Large intestine (tissue), 3 donors: ENCODE results near the gene ARFGEF3. TPM values are rescaled to one million over a fixed set of nuclear protein-coding genes. Genes with fewer than 3 reads are reported as not detected.
"Not testable (repeated sequence)": the region's sequence is repeated elsewhere in the genome, so short reads cannot be mapped to it uniquely, and the experiment has no call there.

Source experiments
- DNase-seq, 2 donors: peaks; one replicate each; pipeline versions ENCODE4 v3.0.0 to v3.0.0-alpha.2; 2013
- H3K27ac ChIP-seq: one replicate; pipeline ENCODE4 v1.5.1; 2013; ENCODE audit warnings: low read length
- H3K27me3 ChIP-seq: 2 replicates; pipeline ENCODE4 v1.6.1; 2013; ENCODE audit warnings: low read length; ENCODE audit not compliant: control insufficient read depth, insufficient read depth
- H3K36me3 ChIP-seq: 2 replicates; pipeline ENCODE4 v1.6.1; 2013; ENCODE audit warnings: low read length; ENCODE audit not compliant: control insufficient read depth, insufficient read depth
- H3K4me1 ChIP-seq: one replicate; pipeline ENCODE4 v1.6.1; 2013; ENCODE audit warnings: low read length; ENCODE audit not compliant: control insufficient read depth, insufficient read depth
- H3K4me3 ChIP-seq: one replicate; pipeline ENCODE4 v1.5.1; 2013; ENCODE audit warnings: low read length
- H3K9me3 ChIP-seq: one replicate; pipeline ENCODE4 v1.6.1; 2013; ENCODE audit warnings: mild to moderate bottlenecking, low read depth, low read length, moderate library complexity; ENCODE audit not compliant: control insufficient read depth
- WGBS: methylation state at CpG from one replicate; pipeline ENCODE4 v1.1.5; 2013; ENCODE audit warnings: low lambda C conversion rate; ENCODE audit not compliant: insufficient coverage; 5-methylcytosine and 5-hydroxymethylcytosine counted together
- polyA plus RNA-seq: library from polyadenylated mRNA; unstranded; fragments of 120-200 nt; gene quantifications from one replicate; pipeline ENCODE4 v1.2.1, GENCODE V29; 2013

Gene ARFGEF3
- polyA plus RNA-seq, 1 donor = 7.3 TPM

DNA sequence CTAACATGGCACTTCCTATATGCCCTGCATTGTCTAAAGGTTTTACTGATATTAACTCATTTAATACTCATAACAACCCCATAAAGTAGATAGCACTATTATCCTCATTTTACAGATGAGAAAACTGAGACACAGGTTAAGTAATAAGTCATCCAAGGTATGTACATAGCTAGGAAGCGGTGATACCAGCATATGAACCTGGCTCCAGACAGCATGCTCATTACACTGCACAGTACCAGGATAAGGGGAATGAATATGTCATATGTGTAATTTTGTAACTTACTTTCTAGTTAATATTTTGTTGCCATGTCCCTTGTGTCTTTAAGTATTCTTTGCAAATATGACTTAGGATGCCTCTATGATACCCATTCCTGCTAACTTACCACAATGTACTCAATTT, 109.7 kb downstream of the ARFGEF3 start:
- no CpG with 5 or more reads among the region's 1 CpG for WGBS
- no peaks in the 10 kb centered on the region for H3K36me3 ChIP-seq
- H3K4me3 ChIP-seq = no peak overlapping the region
- no peak overlapping the region for H3K27ac ChIP-seq
- peaks cover 4% of the 10 kb centered on the region for H3K4me1 ChIP-seq
- H3K9me3 ChIP-seq = no peaks in the 10 kb centered on the region
- H3K27me3 ChIP-seq = no peaks in the 10 kb centered on the region
- no peak for DNase-seq

DNA sequence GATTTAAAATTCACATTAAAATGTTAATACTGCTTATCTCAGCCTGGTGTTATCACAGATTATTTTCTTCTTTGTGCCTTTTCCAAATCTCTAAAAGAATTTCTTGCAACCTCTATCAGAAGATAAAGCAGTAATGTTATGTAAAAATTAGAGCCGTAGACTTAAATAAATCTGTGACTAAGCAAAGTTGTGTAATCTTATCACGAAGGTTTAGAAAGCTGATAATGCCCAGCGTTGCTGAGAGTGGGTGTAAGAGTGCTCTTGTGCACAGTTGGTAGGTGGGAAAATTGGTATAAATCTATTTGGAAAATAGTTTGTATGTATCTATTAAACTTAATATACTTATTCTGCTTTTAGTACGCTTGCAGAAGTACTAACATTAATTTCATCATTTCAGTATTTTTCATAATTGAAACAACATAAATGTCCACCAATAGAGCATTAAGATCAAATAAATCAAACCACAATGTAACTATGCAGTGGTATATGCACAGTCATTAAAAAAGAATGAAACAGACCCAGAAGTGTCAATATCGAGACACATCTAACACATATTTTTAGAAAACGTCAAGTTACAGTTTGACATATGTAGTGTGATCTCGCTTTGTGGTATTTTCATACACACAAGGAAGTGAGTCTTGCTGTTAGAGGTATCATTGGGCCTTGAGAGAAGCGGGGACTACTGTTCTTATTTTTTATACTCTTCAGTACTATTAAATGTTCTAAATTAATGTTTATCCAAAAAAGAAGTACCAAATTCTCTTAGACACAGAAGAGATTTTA, 111.0 kb downstream of the ARFGEF3 start:
- no peaks in the 10 kb centered on the region for H3K9me3 ChIP-seq
- no peak overlapping the region for H3K27ac ChIP-seq
- no peak overlapping the region for H3K4me3 ChIP-seq
- H3K27me3 ChIP-seq = no peaks in the 10 kb centered on the region
- H3K36me3 ChIP-seq = no peaks in the 10 kb centered on the region
- DNase-seq = no peak
- peaks cover 4% of the 10 kb centered on the region for H3K4me1 ChIP-seq
- 100% methylated on average over 1 of the region's 8 CpGs for WGBS

DNA sequence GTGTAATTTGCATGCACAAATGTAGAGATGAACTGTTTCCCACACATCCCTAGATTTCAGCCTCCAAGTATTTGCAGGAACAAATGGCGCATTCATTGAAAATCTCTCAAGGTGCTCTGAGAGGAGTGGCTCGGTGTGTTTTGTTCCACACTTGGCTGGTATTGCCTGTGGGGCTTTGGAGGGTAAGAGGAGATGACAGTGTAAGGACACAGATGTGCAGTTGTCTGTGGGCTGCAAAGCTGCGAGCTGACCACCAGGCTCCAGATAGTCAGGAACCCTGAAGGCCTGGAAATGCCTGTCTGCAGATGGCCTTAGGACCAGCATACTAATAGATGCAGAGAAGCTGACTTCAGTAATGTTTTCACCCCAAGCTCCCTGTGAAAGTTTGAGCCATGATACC, 114.2 kb downstream of the ARFGEF3 start:
- WGBS = no CpG with 5 or more reads among the region's 3 CpGs
- no peak for DNase-seq

DNA sequence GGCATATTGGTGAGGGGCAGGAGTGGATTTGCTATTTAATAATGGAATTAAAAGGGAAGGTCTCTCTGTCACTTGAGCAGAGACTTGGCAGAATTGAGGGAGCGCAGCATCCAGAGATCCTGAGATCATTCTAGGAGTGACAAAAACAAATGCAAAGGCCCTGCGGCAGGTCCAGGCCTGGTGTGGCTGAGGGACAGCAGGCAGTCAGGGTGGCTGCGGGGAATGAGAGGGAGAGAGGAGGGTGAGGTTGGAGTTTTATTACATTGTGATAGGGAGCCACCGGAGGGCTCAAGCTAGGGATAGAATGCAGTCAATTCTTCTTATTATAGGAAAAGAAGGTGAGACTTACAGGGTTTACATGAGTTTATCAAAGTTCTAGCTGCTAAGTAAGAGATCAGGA, 116.1 kb downstream of the ARFGEF3 start:
- no peaks in the 10 kb centered on the region for H3K9me3 ChIP-seq
- WGBS = no CpG with 5 or more reads among the region's 4 CpGs
- H3K27me3 ChIP-seq = no peaks in the 10 kb centered on the region
- H3K27ac ChIP-seq = no peak overlapping the region
- H3K36me3 ChIP-seq = no peaks in the 10 kb centered on the region
- DNase-seq = no peak
- H3K4me1 ChIP-seq = no peaks in the 10 kb centered on the region
- H3K4me3 ChIP-seq = no peak overlapping the region

More for the DNA sequence above, 114.2 kb downstream of the ARFGEF3 start:
- Histone ChIP-seq H3K27ac (no peak overlapping the region), H3K4me1 (no peaks in the 10 kb centered on the region), H3K4me3 (no peak overlapping the region), H3K9me3 (no peaks in the 10 kb centered on the region), H3K27me3 (no peaks in the 10 kb centered on the region), H3K36me3 (no peaks in the 10 kb centered on the region)

DNA sequence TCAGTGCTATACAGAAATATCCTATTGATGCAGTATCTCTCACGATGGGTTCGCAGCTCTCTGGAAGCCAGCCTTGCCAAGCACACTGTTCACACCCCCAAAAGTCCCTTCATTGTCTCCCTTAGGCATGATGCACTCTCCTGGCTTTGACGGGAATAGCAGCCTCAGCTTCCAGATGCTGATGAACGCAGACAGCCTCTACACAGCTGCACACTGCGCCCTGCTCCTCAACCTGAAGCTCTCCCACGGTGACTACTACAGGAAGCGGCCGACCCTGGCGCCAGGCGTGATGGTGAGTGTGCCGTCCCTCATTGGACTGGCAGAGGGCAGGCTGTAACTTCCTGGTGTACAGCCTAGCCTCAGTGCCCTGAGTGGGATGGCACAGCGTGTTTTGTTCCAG, 116.6 kb downstream of the ARFGEF3 start:
- peak; percentile 12 to 29 for DNase-seq
- Histone ChIP-seq H3K4me3 (no peak overlapping the region), H3K36me3 (no peaks in the 10 kb centered on the region), H3K4me1 (no peaks in the 10 kb centered on the region), H3K27me3 (no peaks in the 10 kb centered on the region), H3K9me3 (no peaks in the 10 kb centered on the region), H3K27ac (no peak overlapping the region)
- WGBS = no CpG with 5 or more reads among the region's 12 CpGs

DNA sequence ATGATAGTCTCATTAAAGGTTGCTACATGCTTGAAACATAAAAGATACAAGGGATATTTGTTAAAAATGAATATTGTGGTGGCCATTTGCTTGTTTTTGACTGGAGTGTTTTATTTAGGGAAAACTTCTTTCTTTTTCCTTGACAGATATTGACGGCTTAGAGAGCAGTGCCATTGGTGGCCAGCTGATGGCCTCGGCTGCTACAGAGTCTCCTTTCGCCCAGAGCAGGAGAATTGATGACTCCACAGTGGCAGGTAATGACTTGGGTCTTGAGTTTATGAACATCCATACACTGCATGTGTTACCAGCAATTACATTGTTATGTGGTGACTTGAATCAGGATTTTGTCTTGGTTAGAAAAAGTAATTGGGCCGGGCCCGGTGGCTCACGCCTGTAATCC, 124.1 kb downstream of the ARFGEF3 start:
- DNase-seq = no peak
- no peak overlapping the region for H3K27ac ChIP-seq
- H3K4me3 ChIP-seq = no peak overlapping the region
- H3K27me3 ChIP-seq = no peaks in the 10 kb centered on the region
- no peaks in the 10 kb centered on the region for H3K9me3 ChIP-seq
- WGBS = no CpG with 5 or more reads among the region's 6 CpGs
- no peaks in the 10 kb centered on the region for H3K4me1 ChIP-seq
- no peaks in the 10 kb centered on the region for H3K36me3 ChIP-seq

DNA sequence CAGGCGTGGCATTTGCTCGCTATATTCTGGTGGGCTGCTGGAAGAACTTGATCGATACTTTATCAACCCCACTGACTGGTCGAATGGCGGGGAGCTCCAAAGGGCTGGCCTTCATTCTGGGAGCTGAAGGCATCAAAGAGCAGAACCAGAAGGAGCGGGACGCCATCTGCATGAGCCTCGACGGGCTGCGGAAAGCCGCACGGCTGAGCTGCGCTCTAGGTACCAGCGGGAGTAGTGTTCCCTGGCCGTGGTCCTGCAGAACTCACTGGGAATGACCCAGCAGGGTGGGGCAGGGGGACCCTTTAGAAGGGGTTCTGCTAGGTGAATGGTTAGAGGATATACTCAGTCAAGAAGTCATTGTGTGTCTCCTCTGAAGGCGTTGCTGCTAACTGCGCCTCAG, 125.0 kb downstream of the ARFGEF3 start:
- no peaks in the 10 kb centered on the region for H3K4me1 ChIP-seq
- H3K9me3 ChIP-seq = no peaks in the 10 kb centered on the region
- 100% methylated on average over 5 of the region's 17 CpGs for WGBS
- no peak overlapping the region for H3K27ac ChIP-seq
- no peak for DNase-seq
- no peaks in the 10 kb centered on the region for H3K36me3 ChIP-seq
- H3K27me3 ChIP-seq = no peaks in the 10 kb centered on the region
- no peak overlapping the region for H3K4me3 ChIP-seq

DNA sequence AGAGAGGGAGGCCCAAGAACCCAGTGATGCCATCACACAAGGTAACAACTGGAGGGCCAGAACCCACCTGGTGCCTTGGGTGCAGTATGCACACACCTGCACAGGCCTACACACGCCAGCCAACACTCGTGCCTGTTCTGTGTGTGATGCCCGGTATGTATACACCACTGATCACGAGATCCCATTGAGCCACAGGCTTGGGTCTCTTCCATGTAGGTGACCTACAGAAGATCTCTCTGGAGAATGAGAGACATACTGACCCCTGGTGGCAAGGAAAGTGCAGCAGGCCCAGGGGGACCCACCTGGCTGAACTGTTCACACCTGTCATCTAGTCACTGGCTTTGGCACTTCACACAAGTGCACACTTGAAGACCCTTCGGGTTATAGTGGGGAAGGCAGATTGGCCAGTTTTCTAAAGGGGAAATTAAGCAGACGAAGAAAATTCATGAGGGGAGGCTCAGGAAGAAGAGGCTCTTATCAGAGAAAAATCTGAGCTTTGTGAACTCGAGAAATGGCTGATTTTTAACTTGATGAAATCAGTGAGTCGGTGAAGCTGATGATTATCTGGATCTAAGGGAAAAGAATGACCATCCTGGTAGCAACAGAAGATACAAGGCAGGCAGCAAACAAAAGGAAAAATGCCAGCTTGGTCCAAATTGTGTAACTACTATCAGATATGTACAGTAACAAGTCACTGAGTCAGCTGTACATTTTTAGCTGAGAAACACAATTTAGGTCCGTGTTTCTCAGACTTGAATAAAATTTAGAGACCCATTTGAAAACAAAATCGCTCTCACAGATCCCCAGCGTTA, 125.6 kb downstream of the ARFGEF3 start:
- Histone ChIP-seq H3K36me3 (no peaks in the 10 kb centered on the region), H3K27ac (no peak overlapping the region), H3K4me1 (no peaks in the 10 kb centered on the region), H3K9me3 (no peaks in the 10 kb centered on the region), H3K4me3 (no peak overlapping the region), H3K27me3 (no peaks in the 10 kb centered on the region)
- WGBS = 93% methylated on average over 5 of the region's 11 CpGs
- peak; percentile 28 to 42 for DNase-seq

DNA sequence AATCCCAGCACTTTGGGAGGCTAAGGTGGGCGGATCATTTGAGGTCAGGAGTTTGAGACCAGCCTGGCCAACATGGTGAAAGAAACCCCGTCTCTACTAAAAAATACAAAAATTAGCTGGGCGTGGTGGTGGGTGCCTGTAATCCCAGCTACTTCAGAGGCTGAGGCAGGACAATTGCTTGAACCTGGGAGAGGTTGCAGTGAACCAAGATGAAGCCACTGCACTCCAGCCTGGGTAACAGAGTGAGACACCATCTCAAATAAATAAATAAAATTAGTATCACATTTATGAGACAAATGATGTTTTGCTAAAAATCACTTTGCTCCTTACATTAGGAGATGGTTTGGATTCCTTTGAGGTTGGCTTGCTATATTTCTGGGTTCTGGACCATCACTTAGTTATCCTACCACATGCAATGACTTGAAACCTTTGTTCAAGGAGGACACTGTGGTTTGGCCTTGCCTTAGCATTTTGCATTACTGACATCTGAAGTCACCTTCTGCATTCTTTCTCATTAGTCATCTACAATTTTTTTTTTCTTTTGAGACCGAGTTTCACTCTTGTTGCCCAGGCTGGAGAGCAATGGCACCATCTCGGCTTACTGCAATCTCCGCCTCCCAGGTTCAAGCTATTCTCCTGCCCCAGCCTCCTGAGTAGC, 126.8 kb downstream of the ARFGEF3 start:
- WGBS = 80% methylated on average over 1 of the region's 6 CpGs
- not testable (repeated sequence) for H3K27me3 ChIP-seq, DNase-seq, H3K27ac ChIP-seq, H3K4me1 ChIP-seq, H3K36me3 ChIP-seq, H3K9me3 ChIP-seq, H3K4me3 ChIP-seq

DNA sequence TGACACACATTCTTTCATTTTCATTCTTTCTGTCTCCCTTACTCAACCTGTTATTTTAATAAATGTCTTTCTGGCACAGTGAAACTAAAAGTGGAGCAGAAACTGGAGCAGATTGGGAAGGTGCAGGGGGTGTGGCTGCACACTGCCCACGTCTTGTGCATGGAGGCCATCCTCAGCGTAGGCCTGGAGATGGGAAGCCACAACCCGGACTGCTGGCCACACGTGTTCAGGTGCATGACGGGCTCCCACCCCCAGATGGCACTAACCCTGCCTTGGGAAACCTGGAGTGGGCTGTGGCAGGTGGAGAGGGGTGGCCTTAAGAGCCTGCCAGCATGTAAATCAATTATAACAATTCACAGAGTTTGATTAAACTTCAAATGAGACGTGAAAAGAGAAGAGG, 128.0 kb downstream of the ARFGEF3 start:
- DNase-seq = peak; percentile 27 to 30
- H3K36me3 ChIP-seq = peaks cover 2% of the 10 kb centered on the region

More for the DNA sequence above, 128.0 kb downstream of the ARFGEF3 start:
- Histone ChIP-seq H3K27me3 (no peaks in the 10 kb centered on the region), H3K4me3 (no peak overlapping the region), H3K27ac (no peak overlapping the region), H3K4me1 (no peaks in the 10 kb centered on the region), H3K9me3 (no peaks in the 10 kb centered on the region)
- no CpG with 5 or more reads among the region's 6 CpGs for WGBS
